A549 (cell line): ENCODE data around the gene VCL. TPM values are rescaled to one million over a fixed set of nuclear protein-coding genes. Genes with fewer than 3 reads are reported as not detected.

Experiments used
- ATAC-seq, 2 experiments: fragments of 200-7000 bp in 1 of 2; fragments of >200 bp in 1 of 2; cut with Nextera tagmentation in 1 of 2; cut with Tn5 transposase in 1 of 2; 3 replicates each; pipeline versions ENCODE4 v1.8.0 to v1.9.1; 2018 to 2020; ENCODE audit warnings: mild to moderate bottlenecking in 1 of 2, moderate library complexity in 1 of 2
- CTCF ChIA-PET: fragments of 300-600 bp; sonication (Branson Sonifier 250); formaldehyde crosslinking; extraction: SDS; loops from one replicate; lab custom pipeline; 2021; ENCODE audit warnings: antibody characterized with exemption, inconsistent platforms; lab: Yijun Ruan, JAX
- POLR2A ChIA-PET: fragments of 350-600 bp; formaldehyde crosslinking; extraction: SDS; loops from one replicate; lab custom pipeline; 2021; ENCODE audit warnings: antibody characterized with exemption, inconsistent platforms; lab: Yijun Ruan, JAX
- DNase-seq, 2 experiments: peaks; one replicate each; pipeline versions ENCODE4 v3.0.0 to v3.0.0-alpha.2; 2011 to 2016; ENCODE audit warnings: low read depth in 1 of 2, low spot score in 1 of 2
- FAIRE-seq: peaks from 2 replicates; lab custom pipeline; 2011; peaks lifted over from hg19 to GRCh38; lab: Jason Lieb, UNC
- H3K27ac ChIP-seq, 2 experiments: fragments of >200 bp; sonication (Bioruptor Twin); formaldehyde crosslinking; 3 replicates each; pipeline ENCODE4 v1.5.1; 2016 to 2017
- H3K4me1 ChIP-seq: fragments of >200 bp; sonication (Bioruptor Twin); formaldehyde crosslinking; 3 replicates; pipeline ENCODE4 v1.6.1; 2016
- H3K4me2 ChIP-seq: fragments of >200 bp; sonication (Bioruptor Twin); formaldehyde crosslinking; 3 replicates; pipeline ENCODE4 v1.6.1; 2016
- H3K4me3 ChIP-seq: fragments of >200 bp; sonication (Bioruptor Twin); formaldehyde crosslinking; 3 replicates; pipeline ENCODE4 v1.5.1; 2016
- H3K9me3 ChIP-seq: fragments of >200 bp; sonication (Bioruptor Twin); formaldehyde crosslinking; 3 replicates; pipeline ENCODE4 v1.6.1; 2016
- CHD4 ChIP-seq: fragments of 200-600 bp; sonication (generic); IDR thresholded peaks from 2 replicates; pipeline ENCODE4 v1.6.1; 2016; ENCODE audit warnings: antibody characterized with exemption, mild to moderate bottlenecking, borderline replicate concordance
- E2F6 ChIP-seq: IDR thresholded peaks from 2 replicates; pipeline ENCODE4 v1.6.1; 2012; ENCODE audit warnings: low read depth, borderline replicate concordance
- EHF ChIP-seq: fragments of 250-450 bp; sonication (Bioruptor Pico); IDR thresholded peaks from 2 replicates; pipeline ENCODE4 v1.5.0; 2020; ENCODE audit warnings: mild to moderate bottlenecking
- ELK1 ChIP-seq: fragments of 150-350 bp; IDR thresholded peaks from 2 replicates; pipeline ENCODE4 v1.6.1; 2014; ENCODE audit warnings: low read depth, mild to moderate bottlenecking, low read length
- EP300 ChIP-seq, 2 experiments: fragments of >200 bp; sonication (Bioruptor Twin); formaldehyde crosslinking; IDR thresholded peaks; 2 replicates in 1 of 2; 3 replicates in 1 of 2; pipeline ENCODE4 v1.6.1; 2016 to 2017
- FOSL2 ChIP-seq, 2 experiments: fragments of 450-650 bp in 1 of 2; fragments of >200 bp in 1 of 2; sonication (Bioruptor Twin) in 1 of 2; formaldehyde crosslinking; IDR thresholded peaks; 2 replicates each; pipeline versions ENCODE4 v1.5.0 to v1.6.1; 2016 to 2020; ENCODE audit warnings: mild to moderate bottlenecking in 1 of 2, moderate library complexity in 1 of 2
- FOXS1 ChIP-seq: fragments of 250-450 bp; sonication (Bioruptor Pico); IDR thresholded peaks from 2 replicates; pipeline ENCODE4 v1.5.0; 2020; ENCODE audit warnings: mild to moderate bottlenecking, moderate library complexity
- HEYL ChIP-seq: fragments of 250-450 bp; sonication (Bioruptor Pico); IDR thresholded peaks from 2 replicates; pipeline ENCODE4 v1.8.0; 2021; ENCODE audit warnings: mild to moderate bottlenecking, moderate library complexity
- HOXA7 ChIP-seq: fragments of 250-450 bp; sonication (Bioruptor Pico); IDR thresholded peaks from 2 replicates; pipeline ENCODE4 v1.5.0; 2020; ENCODE audit warnings: mild to moderate bottlenecking, moderate library complexity
- HOXB13 ChIP-seq: fragments of 250-450 bp; sonication (Bioruptor Pico); IDR thresholded peaks from 2 replicates; pipeline ENCODE4 v1.5.0; 2020; ENCODE audit warnings: low read depth, mild to moderate bottlenecking, moderate library complexity
- JUN ChIP-seq, 2 experiments: fragments of >200 bp; sonication (Bioruptor Twin); formaldehyde crosslinking; IDR thresholded peaks; 2 replicates in 1 of 2; 3 replicates in 1 of 2; pipeline ENCODE4 v1.6.1; 2016 to 2017
- MAFK ChIP-seq: fragments of 450-650 bp; IDR thresholded peaks from 2 replicates; pipeline ENCODE4 v1.6.1; 2014; ENCODE audit not compliant: partially characterized antibody
- NPAS2 ChIP-seq: fragments of 250-450 bp; sonication (Bioruptor Pico); IDR thresholded peaks from 2 replicates; pipeline ENCODE4 v1.8.0; 2022; ENCODE audit warnings: mild to moderate bottlenecking, moderate library complexity, borderline replicate concordance
- POLR2AphosphoS2 ChIP-seq: conservative IDR thresholded peaks from 2 replicates; pipeline ENCODE4 v1.6.1; 2012; ENCODE audit warnings: low read length, improper control_type of control experiment, inconsistent platforms
- RARB ChIP-seq: fragments of 250-450 bp; sonication (Bioruptor Pico); IDR thresholded peaks from 2 replicates; pipeline ENCODE4 v1.8.0; 2021; ENCODE audit warnings: mild to moderate bottlenecking, moderate library complexity
- RNF2 ChIP-seq: fragments of 200-600 bp; sonication (generic); IDR thresholded peaks from 2 replicates; pipeline ENCODE4 v1.6.1; 2016; ENCODE audit warnings: low read depth, mild to moderate bottlenecking, antibody characterized with exemption, moderate library complexity, borderline replicate concordance
- SREBF2 ChIP-seq: fragments of 450-650 bp; IDR thresholded peaks from 2 replicates; pipeline ENCODE4 v1.6.1; 2014; ENCODE audit warnings: mild to moderate bottlenecking, moderate library complexity
- TFCP2L1 ChIP-seq: fragments of 250-450 bp; sonication (Bioruptor Pico); IDR thresholded peaks from 2 replicates; pipeline ENCODE4 v1.5.0; 2021; ENCODE audit warnings: mild to moderate bottlenecking
- ZFP36 ChIP-seq: fragments of 450-650 bp; IDR thresholded peaks from 2 replicates; pipeline ENCODE4 v1.6.1; 2014; ENCODE audit warnings: borderline replicate concordance; ENCODE audit not compliant: partially characterized antibody
- WGBS: methylation state at CpG from one replicate; pipeline ENCODE4 v1.1.6; 2017; ENCODE audit errors: missing lambda C conversion rate; 5-methylcytosine and 5-hydroxymethylcytosine counted together
- polyA plus RNA-seq, 4 experiments: library from polyadenylated mRNA; depleted of rRNA in 3 of 4; stranded (reverse); fragments of >200 nt; fragmentation: RNase III in 1 of 4; extraction: RNeasy Plus Mini Kit Qiagen cat#74134 plus additional on column Dnase treatment in 1 of 4; gene quantifications; 2 replicates in 3 of 4; 3 replicates in 1 of 4; pipeline ENCODE4 v1.2.3, GENCODE V29; 2011 to 2017
- TF ChIP-seq, protein P1 (sequence below): fragments of >200 bp; sonication (Bioruptor Twin); formaldehyde crosslinking; IDR thresholded peaks from 3 replicates; pipeline ENCODE4 v1.6.1; 2016
- TF ChIP-seq, protein P2 (sequence below): fragments of 450-650 bp; IDR thresholded peaks from 2 replicates; pipeline ENCODE4 v1.6.1; 2014; ENCODE audit warnings: antibody characterized with exemption
- TF ChIP-seq, protein P3 (sequence below): fragments of >200 bp; sonication (Bioruptor Twin); formaldehyde crosslinking; IDR thresholded peaks from 2 replicates; pipeline ENCODE4 v1.6.1; 2016

The VCL gene
- polyA plus RNA-seq, 2 of the 4 experiments (the other 2 are of a cell fraction) = 101 to 112 TPM

DNA sequence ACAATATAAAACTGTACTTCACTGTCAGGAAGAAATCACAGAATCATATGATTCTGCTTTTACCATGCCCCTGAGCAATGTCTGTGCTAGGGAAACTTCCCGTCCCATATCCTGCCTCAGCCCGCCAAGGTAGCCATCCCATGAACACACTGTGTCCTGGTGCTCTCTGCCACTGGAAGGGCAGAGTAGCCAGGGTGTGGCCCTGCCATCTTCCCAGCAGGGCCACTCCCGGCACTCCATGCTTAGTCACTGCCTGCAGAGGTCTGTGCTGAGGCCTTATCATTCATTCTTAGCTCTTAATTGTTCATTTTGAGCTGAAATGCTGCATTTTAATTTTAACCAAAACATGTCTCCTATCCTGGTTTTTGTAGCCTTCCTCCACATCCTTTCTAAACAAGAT lies 120.9 kb downstream of the VCL start:
- no peak for FAIRE-seq
- 50% methylated on average over 3 of the region's 3 CpGs for WGBS

DNA sequence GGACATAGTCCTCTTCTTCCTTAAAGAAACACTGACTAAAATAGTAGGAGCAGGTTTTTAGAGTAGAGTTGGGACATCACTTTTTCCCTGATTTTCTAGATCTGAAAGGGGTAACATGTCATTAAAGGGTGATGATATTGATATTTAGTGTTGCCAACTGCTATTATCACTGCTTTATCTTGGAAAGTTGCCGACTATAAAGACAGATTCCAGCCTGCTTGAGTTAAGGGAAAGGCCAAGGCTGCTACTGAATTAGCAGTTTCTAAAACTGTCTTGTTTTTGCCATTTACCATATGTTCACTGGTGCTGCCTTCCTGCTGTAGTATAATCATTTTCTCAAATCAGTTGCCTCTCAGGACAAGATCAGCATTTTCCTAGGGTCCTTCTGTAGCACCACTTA lies 123.0 kb downstream of the VCL start:
- peaks cover 28% of the 10 kb centered on the region for H3K4me1 ChIP-seq
- 84% methylated on average over 1 of the region's 1 CpG for WGBS
- no peaks in the 10 kb centered on the region for H3K9me3 ChIP-seq
- H3K4me3 ChIP-seq = no peak overlapping the region
- no peak overlapping the region for H3K4me2 ChIP-seq
- TF ChIP-seq RARB (CRISPR knock-in tag) = no peak
- no peak for TF ChIP-seq JUN (IDR thresholded peaks at IDR 0.05)
- no peak for TF ChIP-seq HOXA7 (CRISPR knock-in tag)
- TF ChIP-seq, protein P1, sequence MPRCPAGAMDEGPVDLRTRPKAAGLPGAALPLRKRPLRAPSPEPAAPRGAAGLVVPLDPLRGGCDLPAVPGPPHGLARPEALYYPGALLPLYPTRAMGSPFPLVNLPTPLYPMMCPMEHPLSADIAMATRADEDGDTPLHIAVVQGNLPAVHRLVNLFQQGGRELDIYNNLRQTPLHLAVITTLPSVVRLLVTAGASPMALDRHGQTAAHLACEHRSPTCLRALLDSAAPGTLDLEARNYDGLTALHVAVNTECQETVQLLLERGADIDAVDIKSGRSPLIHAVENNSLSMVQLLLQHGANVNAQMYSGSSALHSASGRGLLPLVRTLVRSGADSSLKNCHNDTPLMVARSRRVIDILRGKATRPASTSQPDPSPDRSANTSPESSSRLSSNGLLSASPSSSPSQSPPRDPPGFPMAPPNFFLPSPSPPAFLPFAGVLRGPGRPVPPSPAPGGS = no peak
- TF ChIP-seq HOXB13 (CRISPR knock-in tag) = no peak
- DNase-seq (no peak), FAIRE-seq (no peak), ATAC-seq (no peak)
- POLR2A ChIA-PET = no interaction called here
- CTCF ChIA-PET = interaction anchor here (0.6 to 3.1 kb wide), 4 partner anchors 11 to 235 kb away, joined by 3 to 9 read pairs (median 4); no protein-coding TSS in a partner anchor
- H3K27ac ChIP-seq = no peak overlapping the region

More for the DNA sequence above, 120.9 kb downstream of the VCL start:
- no peak for TF ChIP-seq NPAS2 (CRISPR knock-in tag)
- no peak for TF ChIP-seq TFCP2L1 (CRISPR knock-in tag)
- TF ChIP-seq, protein P2, sequence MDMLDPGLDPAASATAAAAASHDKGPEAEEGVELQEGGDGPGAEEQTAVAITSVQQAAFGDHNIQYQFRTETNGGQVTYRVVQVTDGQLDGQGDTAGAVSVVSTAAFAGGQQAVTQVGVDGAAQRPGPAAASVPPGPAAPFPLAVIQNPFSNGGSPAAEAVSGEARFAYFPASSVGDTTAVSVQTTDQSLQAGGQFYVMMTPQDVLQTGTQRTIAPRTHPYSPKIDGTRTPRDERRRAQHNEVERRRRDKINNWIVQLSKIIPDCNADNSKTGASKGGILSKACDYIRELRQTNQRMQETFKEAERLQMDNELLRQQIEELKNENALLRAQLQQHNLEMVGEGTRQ = no peak
- TF ChIP-seq MAFK = no peak
- no peak for TF ChIP-seq FOXS1 (CRISPR knock-in tag)
- no peak for TF ChIP-seq ELK1
- TF ChIP-seq, protein P3, sequence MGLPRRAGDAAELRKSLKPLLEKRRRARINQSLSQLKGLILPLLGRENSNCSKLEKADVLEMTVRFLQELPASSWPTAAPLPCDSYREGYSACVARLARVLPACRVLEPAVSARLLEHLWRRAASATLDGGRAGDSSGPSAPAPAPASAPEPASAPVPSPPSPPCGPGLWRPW = no peak
- no peak for TF ChIP-seq EHF (CRISPR knock-in tag)
- no peak for TF ChIP-seq CHD4
- TF ChIP-seq POLR2AphosphoS2 = no peak
- TF ChIP-seq FOSL2 (IDR thresholded peaks at IDR 0.05) = no peak
- TF ChIP-seq FOSL2 (CRISPR knock-in tag; IDR thresholded peaks at IDR 0.05) = no peak
- no peak for TF ChIP-seq ZFP36
- TF ChIP-seq SREBF2 = no peak
- TF ChIP-seq E2F6 = no peak
- TF ChIP-seq HEYL (CRISPR knock-in tag) = no peak
- no peak for TF ChIP-seq EP300 (IDR thresholded peaks at IDR 0.05)
- no peak for TF ChIP-seq JUN (IDR thresholded peaks at IDR 0.05)
- TF ChIP-seq RNF2 = no peak
- Histone ChIP-seq H3K4me2 (peak overlapping the region; percentile 22), H3K4me3 (no peak overlapping the region), H3K27ac (peak overlapping the region; percentile 58 to 76), H3K9me3 (no peaks in the 10 kb centered on the region), H3K4me1 (peaks cover 28% of the 10 kb centered on the region)
- DNase-seq = peak; percentile 21 to 56
- CTCF ChIA-PET = interaction anchor here (1.3 to 3.1 kb wide), 5 partner anchors 9 to 188 kb away, joined by 3 to 22 read pairs (median 4); no protein-coding TSS in a partner anchor
- POLR2A ChIA-PET = no interaction called here
- ATAC-seq = peak; percentile 84 to 85
